Measurements from ENCODE around the gene MZT2B.
"Not testable (repeated sequence)": the region's sequence is repeated elsewhere in the genome, so short reads cannot be mapped to it uniquely, and the experiment has no call there.

DNA sequence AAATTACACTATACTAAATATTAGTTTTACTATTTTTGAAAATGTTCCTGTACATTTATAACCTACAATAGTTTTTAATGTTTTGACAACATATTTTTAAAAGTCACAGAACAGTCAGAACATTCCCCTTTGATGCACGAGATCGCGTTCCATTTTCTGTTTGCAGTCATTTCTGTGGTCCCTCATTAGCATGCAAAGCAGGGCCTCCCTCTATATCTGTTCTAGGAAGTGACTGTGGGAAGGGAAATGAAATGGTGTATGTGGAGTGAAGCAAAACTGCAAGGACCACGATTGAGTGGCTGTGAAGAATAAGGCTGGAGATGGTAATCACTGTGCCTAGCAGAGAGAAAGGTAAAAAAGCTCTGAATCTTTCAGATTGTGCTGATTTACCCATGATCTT, 40.5 kb downstream of the MZT2B start:
- TF ChIP-seq, protein P1, sequence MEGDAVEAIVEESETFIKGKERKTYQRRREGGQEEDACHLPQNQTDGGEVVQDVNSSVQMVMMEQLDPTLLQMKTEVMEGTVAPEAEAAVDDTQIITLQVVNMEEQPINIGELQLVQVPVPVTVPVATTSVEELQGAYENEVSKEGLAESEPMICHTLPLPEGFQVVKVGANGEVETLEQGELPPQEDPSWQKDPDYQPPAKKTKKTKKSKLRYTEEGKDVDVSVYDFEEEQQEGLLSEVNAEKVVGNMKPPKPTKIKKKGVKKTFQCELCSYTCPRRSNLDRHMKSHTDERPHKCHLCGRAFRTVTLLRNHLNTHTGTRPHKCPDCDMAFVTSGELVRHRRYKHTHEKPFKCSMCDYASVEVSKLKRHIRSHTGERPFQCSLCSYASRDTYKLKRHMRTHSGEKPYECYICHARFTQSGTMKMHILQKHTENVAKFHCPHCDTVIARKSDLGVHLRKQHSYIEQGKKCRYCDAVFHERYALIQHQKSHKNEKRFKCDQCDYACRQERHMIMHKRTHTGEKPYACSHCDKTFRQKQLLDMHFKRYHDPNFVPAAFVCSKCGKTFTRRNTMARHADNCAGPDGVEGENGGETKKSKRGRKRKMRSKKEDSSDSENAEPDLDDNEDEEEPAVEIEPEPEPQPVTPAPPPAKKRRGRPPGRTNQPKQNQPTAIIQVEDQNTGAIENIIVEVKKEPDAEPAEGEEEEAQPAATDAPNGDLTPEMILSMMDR (conservative IDR thresholded peaks at IDR 0.05; ENCODE audit: low read depth, low read length): not testable (repeated sequence)
- TF ChIP-seq EZH2 (IDR thresholded peaks at IDR 0.05; ENCODE audit: borderline replicate concordance, low read depth, low read length, poor library complexity, severe bottlenecking): not testable (repeated sequence)
